A673 (cell line): ENCODE data around the gene SENP7. TPM values are rescaled to one million over a fixed set of nuclear protein-coding genes. Genes with fewer than 3 reads are reported as not detected.

Experiments
- BruUV-seq: library from RNA; stranded (reverse); fragments of 400-500 nt; replicated peaks from 2 replicates; lab custom pipeline; 2021; lab: Mats Ljungman, UMichigan
- CTCF ChIA-PET: fragments of 300-600 bp; sonication (Branson Sonifier 250); formaldehyde crosslinking; loops from one replicate; lab custom pipeline; 2022; ENCODE audit warnings: antibody characterized with exemption; lab: Charles Lee
- POLR2A ChIA-PET: fragments of 300-600 bp; sonication (Branson Sonifier 250); formaldehyde crosslinking; loops from one replicate; lab custom pipeline; 2022; ENCODE audit warnings: antibody characterized with exemption; ENCODE audit not compliant: low non-redundant PET; lab: Charles Lee
- DNase-seq: peaks from one replicate; pipeline ENCODE4 v3.0.0-alpha.2; 2015; ENCODE audit warnings: low spot score
- H3K27ac ChIP-seq: fragments of 200-600 bp; sonication (generic); 2 replicates; pipeline ENCODE4 v1.5.1; 2016; ENCODE audit warnings: mixed run types, low read depth, mild to moderate bottlenecking, mixed read lengths, antibody characterized with exemption, low read length; ENCODE audit not compliant: poor library complexity, severe bottlenecking
- H3K27me3 ChIP-seq: fragments of 200-600 bp; sonication (generic); replicated peaks from 2 replicates; pipeline ENCODE4 v1.6.1; 2017; ENCODE audit warnings: mixed run types, low read depth, mild to moderate bottlenecking, mixed read lengths, antibody characterized with exemption, low read length; ENCODE audit not compliant: insufficient read depth, poor library complexity
- H3K36me3 ChIP-seq: fragments of 200-600 bp; sonication (generic); 2 replicates; pipeline ENCODE4 v1.6.1; 2016; ENCODE audit warnings: mixed run types, mild to moderate bottlenecking, mixed read lengths, antibody characterized with exemption, low read length; ENCODE audit not compliant: insufficient read depth, poor library complexity, severe bottlenecking
- H3K4me1 ChIP-seq: fragments of 200-600 bp; sonication (generic); 2 replicates; pipeline ENCODE4 v1.6.1; 2017; ENCODE audit warnings: mixed run types, mild to moderate bottlenecking, mixed read lengths, antibody characterized with exemption, low read length; ENCODE audit not compliant: insufficient read depth, poor library complexity, severe bottlenecking
- H3K4me3 ChIP-seq: fragments of 200-600 bp; sonication (generic); 2 replicates; pipeline ENCODE4 v1.5.1; 2016; ENCODE audit warnings: low read depth, mixed run types, mild to moderate bottlenecking, mixed read lengths, low read length; ENCODE audit not compliant: poor library complexity, severe bottlenecking
- H3K9me3 ChIP-seq: fragments of 200-600 bp; sonication (generic); 2 replicates; pipeline ENCODE4 v1.6.1; 2016; ENCODE audit warnings: mixed run types, low read depth, mild to moderate bottlenecking, mixed read lengths, antibody characterized with exemption, low read length; ENCODE audit not compliant: poor library complexity, severe bottlenecking
- CTCF ChIP-seq: fragments of 300-800, 200-600 bp; sonication (generic); conservative IDR thresholded peaks from 2 replicates; pipeline ENCODE4 v1.5.1; 2017; ENCODE audit warnings: low read depth, mild to moderate bottlenecking, antibody characterized with exemption, low read length, moderate library complexity, mixed read lengths
- EZH2 ChIP-seq: fragments of 200-600 bp; sonication (generic); IDR thresholded peaks from 2 replicates; pipeline ENCODE4 v1.6.1; 2017; ENCODE audit warnings: borderline replicate concordance, low read depth, mild to moderate bottlenecking, mixed read lengths, antibody characterized with exemption, low read length; ENCODE audit not compliant: poor library complexity, severe bottlenecking
- intact Hi-C: fragments of 100-400 bp; cut with micrococcal nuclease; formaldehyde crosslinking; loops from one replicate; pipeline ENCODE4 v1.10.0; 2022; ENCODE audit not compliant: unreplicated experiment
- total RNA-seq: library from RNA; stranded (reverse); gene quantifications from 2 replicates; pipeline ENCODE4 v1.2.3, GENCODE V29; 2021

SENP7 gene
- total RNA-seq, 1 experiment from 2014 or later = 10.2 TPM

GRCh38 chr3:101512396-101512645 is 691 bp downstream of the SENP7 start:
- intact Hi-C loops = loop anchor here (10.0 kb wide), 1 partner anchor 288 kb away; no protein-coding TSS in a partner anchor
- Histone ChIP-seq H3K36me3 (no peaks in the 10 kb centered on the region), H3K27ac (peak overlapping the region; percentile 76), H3K4me3 (peak overlapping the region; percentile 73), H3K9me3 (no peaks in the 10 kb centered on the region), H3K27me3 (no peaks in the 10 kb centered on the region), H3K4me1 (peaks cover 5% of the 10 kb centered on the region)
- ChIA-PET CTCF (interaction anchor here (0.5 kb wide), 1 partner anchor 32 kb away, joined by 5 read pairs; no protein-coding TSS in a partner anchor), POLR2A (no interaction called here)
- DNase-seq = no peak
- TF ChIP-seq EZH2 = no peak
- BruUV-seq = TSS peak; percentile 57

- DNase-seq = no peak
- no peak for TF ChIP-seq CTCF
- TF ChIP-seq EZH2 = no peak
- intact Hi-C loops = loop anchor here (10.0 kb wide), 1 partner anchor 285 kb away; no protein-coding TSS in a partner anchor
- POLR2A ChIA-PET = no interaction called here
- H3K9me3 ChIP-seq = no peaks in the 10 kb centered on the region
- no peaks in the 10 kb centered on the region for H3K36me3 ChIP-seq
- peaks cover 5% of the 10 kb centered on the region for H3K4me1 ChIP-seq
- no peak overlapping the region for H3K27ac ChIP-seq
- BruUV-seq = no TSS peak
- no peak overlapping the region for H3K4me3 ChIP-seq
- CTCF ChIA-PET = no interaction called here
- H3K27me3 ChIP-seq = no peaks in the 10 kb centered on the region
These were observed 3.2 kb downstream of the SENP7 start for GRCh38 chr3:101509811-101510210.

GRCh38 chr3:101509281-101509680 is 3.7 kb downstream of the SENP7 start:
- Histone ChIP-seq H3K27me3 (no peaks in the 10 kb centered on the region), H3K27ac (no peak overlapping the region), H3K9me3 (no peaks in the 10 kb centered on the region), H3K36me3 (no peaks in the 10 kb centered on the region), H3K4me1 (peaks cover 5% of the 10 kb centered on the region), H3K4me3 (no peak overlapping the region)
- DNase-seq = no peak
- no TSS peak for BruUV-seq
- no peak for TF ChIP-seq EZH2
- no peak for TF ChIP-seq CTCF
- intact Hi-C loops = no loop called here
- CTCF ChIA-PET = no interaction called here
- POLR2A ChIA-PET = no interaction called here

- Histone ChIP-seq H3K27me3 (no peaks in the 10 kb centered on the region), H3K27ac (no peak overlapping the region), H3K9me3 (no peaks in the 10 kb centered on the region), H3K4me3 (no peak overlapping the region), H3K36me3 (no peaks in the 10 kb centered on the region), H3K4me1 (no peaks in the 10 kb centered on the region)
- BruUV-seq = no TSS peak
- ChIA-PET POLR2A (no interaction called here), CTCF (no interaction called here)
- no peak for TF ChIP-seq CTCF
- TF ChIP-seq EZH2 = no peak
- intact Hi-C loops = no loop called here
- no peak for DNase-seq
These were observed 11.2 kb downstream of the SENP7 start for GRCh38 chr3:101501783-101502182.
